Urinary bladder (tissue), 4 donors: ENCODE results near the gene FCRL5. TPM values are rescaled to one million over a fixed set of nuclear protein-coding genes. Genes with fewer than 3 reads are reported as not detected.

Experiments
- DNase-seq: peaks from one replicate; pipeline ENCODE4 v3.0.0-alpha.2; 2015; ENCODE audit errors: extremely low spot score
- H3K27ac ChIP-seq: one replicate; pipeline ENCODE4 v1.5.1; 2013; ENCODE audit warnings: low read depth, mild to moderate bottlenecking, moderate library complexity
- H3K36me3 ChIP-seq: one replicate; pipeline ENCODE4 v1.6.1; 2013; ENCODE audit warnings: mild to moderate bottlenecking, moderate library complexity; ENCODE audit not compliant: insufficient read depth
- H3K4me1 ChIP-seq: one replicate; pipeline ENCODE4 v1.6.1; 2013; ENCODE audit warnings: mild to moderate bottlenecking, moderate library complexity; ENCODE audit not compliant: insufficient read depth
- H3K4me3 ChIP-seq: one replicate; pipeline ENCODE4 v1.5.1; 2013; ENCODE audit warnings: low read depth, low read length
- WGBS: extraction: QIAGEN DNeasy Blood & Tissue Kit; methylation state at CpG from one replicate; pipeline ENCODE4 v1.1.7; 2013; 5-methylcytosine and 5-hydroxymethylcytosine counted together
- polyA plus RNA-seq: library from polyadenylated mRNA; stranded (reverse); fragments of 200-250 nt; gene quantifications from one replicate; pipeline ENCODE4 v1.2.3, GENCODE V29; 2013
- total RNA-seq: library from RNA; depleted of rRNA; stranded (reverse); fragments of >200 nt; gene quantifications from one replicate; pipeline ENCODE4 v1.2.3, GENCODE V29; 2014
- donor health status: healthy with polysubstance abuse.
- donor health status: healthy.

The FCRL5 gene
- total and polyA plus RNA-seq, 2 donors: 0.11 to 0.14 TPM

- no peak overlapping the region for H3K27ac ChIP-seq
- WGBS: 94% methylated on average over 3 of the region's 3 CpGs
- H3K4me1 ChIP-seq: no peaks in the 10 kb centered on the region
- H3K4me3 ChIP-seq: no peak overlapping the region
- no peaks in the 10 kb centered on the region for H3K36me3 ChIP-seq
- no peak for DNase-seq
These were observed 37.2 kb downstream of the FCRL5 start for GRCh38 chr1:157515141-157515540.

DNA sequence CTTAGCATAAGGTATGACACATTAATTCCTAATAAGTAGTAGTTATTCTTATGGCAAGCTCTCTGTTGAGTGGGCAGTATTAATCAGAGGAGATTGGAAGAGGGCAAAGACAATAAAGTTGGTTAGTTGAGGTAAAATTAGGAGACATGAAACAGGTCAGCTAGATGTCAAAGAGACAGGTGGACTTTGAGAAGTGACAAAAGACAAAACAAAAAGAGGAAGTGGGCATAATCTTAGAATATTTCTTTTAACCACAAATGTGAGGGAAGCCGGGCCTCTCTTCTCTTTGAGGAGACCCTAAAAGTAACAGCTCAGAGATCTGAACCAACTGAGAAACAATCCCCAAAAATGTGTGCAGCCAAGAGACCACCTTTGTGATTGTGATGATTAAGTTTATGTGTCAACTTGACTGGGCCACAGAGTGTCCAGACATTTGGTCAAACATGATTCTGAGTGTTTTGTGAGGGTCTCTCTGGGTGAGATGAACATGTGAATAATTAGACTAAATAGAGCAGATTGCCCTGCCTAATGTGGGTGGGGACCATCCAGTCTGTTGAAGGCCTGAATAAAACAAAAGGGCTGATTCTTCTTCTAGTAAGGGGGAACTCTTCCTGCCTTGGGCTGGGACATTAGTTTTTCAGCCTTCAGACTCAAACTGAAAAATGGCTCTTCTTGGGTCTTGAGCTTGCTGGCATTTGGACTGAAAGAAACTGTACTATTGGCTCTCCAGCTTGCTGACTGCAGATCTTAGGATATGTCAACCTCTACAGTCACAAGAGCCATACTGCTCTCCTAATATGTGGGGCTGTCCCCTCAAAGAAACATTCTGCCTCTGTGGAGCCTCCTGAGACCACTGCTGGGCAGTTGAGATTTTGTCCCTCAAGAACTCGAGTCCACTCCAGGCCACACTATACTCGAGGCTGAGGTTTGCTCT is 40.0 kb downstream of the FCRL5 start:
- Histone ChIP-seq H3K4me1 (no peaks in the 10 kb centered on the region), H3K36me3 (no peaks in the 10 kb centered on the region), H3K27ac (no peak overlapping the region), H3K4me3 (no peak overlapping the region)
- 83% methylated on average over 3 of the region's 3 CpGs for WGBS
- DNase-seq: no peak

- Histone ChIP-seq H3K4me3 (no peak overlapping the region), H3K27ac (no peak overlapping the region), H3K4me1 (no peaks in the 10 kb centered on the region), H3K36me3 (no peaks in the 10 kb centered on the region)
- DNase-seq: no peak
- WGBS: 90% methylated on average over 9 of the region's 9 CpGs
These were observed 42.6 kb downstream of the FCRL5 start for GRCh38 chr1:157509546-157510232.

DNA sequence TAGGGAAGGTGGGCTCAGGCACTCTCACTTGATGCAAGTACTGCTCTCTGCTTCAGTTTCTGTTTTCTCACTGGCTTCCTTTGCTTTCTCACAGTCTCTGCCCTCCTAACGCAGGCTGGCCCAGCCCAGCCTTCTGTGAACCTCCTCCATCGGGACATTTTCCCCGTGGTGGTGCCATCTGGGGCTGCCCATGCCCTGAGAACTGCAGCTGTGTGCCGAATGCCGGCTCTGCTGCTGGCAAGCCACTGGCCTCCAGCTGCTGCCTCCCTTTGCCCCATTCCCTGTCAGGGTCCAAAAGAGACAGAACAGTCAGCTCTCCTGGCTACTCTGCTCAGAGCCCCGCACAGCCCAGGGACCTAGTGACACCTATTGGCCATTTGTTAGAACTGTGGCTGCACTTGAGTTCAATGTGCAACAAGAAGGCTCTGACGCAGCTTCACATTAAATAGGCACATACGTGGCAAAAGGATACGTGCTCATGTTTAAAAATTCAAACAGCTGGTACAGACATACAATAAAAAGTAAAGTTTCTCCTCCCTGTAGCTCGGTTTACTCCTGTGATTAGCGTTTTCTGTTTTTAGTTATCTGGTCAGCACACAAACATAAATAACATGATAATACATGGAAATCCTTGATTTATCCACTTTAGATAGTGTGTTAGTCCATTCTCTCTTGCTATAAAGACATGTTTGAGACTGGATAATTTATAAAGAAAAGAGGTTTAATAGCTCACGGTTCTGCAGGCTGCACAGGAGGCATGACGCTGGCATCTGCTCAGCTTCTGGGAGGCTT is 46.6 kb downstream of the FCRL5 start:
- H3K4me1 ChIP-seq: no peaks in the 10 kb centered on the region
- 33% methylated on average over 13 of the region's 13 CpGs for WGBS
- no peak overlapping the region for H3K4me3 ChIP-seq
- DNase-seq: no peak
- H3K27ac ChIP-seq: no peak overlapping the region
- no peaks in the 10 kb centered on the region for H3K36me3 ChIP-seq

- no peak for DNase-seq
- Histone ChIP-seq H3K4me1 (no peaks in the 10 kb centered on the region), H3K27ac (no peak overlapping the region), H3K4me3 (no peak overlapping the region), H3K36me3 (no peaks in the 10 kb centered on the region)
- 74% methylated on average over 6 of the region's 6 CpGs for WGBS
These were observed 47.7 kb downstream of the FCRL5 start for GRCh38 chr1:157504646-157505045.

DNA sequence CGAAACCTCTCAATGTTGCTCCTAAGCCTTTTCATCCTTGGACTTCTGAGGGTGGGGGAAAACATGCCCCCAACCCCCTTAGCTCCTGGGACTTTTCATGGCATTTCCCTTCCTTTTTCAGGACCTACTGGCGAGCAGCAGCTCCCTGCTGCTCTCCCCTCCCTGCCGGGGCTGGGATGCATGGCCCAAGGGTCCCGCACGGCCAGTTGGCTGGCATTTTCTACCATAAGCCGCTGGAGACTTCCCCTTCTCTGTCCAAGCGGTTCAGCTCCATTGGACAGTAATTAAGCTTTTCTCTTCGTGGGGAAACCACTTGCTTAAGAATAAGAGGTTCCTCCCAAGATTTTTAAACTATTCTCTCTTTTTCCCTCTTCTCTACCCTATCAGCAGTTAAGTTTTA is 52.8 kb downstream of the FCRL5 start:
- DNase-seq: no peak
- H3K27ac ChIP-seq: no peak overlapping the region
- 88% methylated on average over 8 of the region's 8 CpGs for WGBS

DNA sequence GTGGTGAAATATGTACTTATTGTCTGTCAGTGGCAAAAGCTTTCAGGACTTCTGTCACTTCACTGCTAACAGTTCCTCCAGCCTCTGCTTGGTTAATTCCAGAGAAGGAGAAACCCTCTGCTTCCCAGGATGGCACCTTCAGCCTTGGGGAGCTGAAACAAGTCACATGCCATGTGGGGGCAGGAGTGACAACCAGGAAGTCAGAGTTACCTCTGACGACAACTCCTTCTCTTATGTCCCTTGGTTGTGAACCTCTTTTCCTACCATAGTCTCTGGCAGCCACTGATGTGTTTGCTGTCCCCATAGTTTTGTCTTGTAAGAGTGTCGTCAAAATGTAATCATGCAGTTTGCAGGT is 53.6 kb downstream of the FCRL5 start:
- WGBS: 79% methylated on average over 2 of the region's 2 CpGs
- Histone ChIP-seq H3K4me1 (no peaks in the 10 kb centered on the region), H3K36me3 (no peaks in the 10 kb centered on the region), H3K27ac (no peak overlapping the region), H3K4me3 (no peak overlapping the region)
- no peak for DNase-seq

More for the DNA sequence above, 52.8 kb downstream of the FCRL5 start:
- Histone ChIP-seq H3K36me3 (no peaks in the 10 kb centered on the region), H3K4me1 (no peaks in the 10 kb centered on the region), H3K4me3 (no peak overlapping the region)

GRCh38 chr1:157497987-157498735 is 54.2 kb downstream of the FCRL5 start:
- WGBS: 60% methylated on average over 3 of the region's 3 CpGs
- Histone ChIP-seq H3K4me1 (no peaks in the 10 kb centered on the region), H3K4me3 (no peak overlapping the region), H3K27ac (no peak overlapping the region), H3K36me3 (no peaks in the 10 kb centered on the region)
- DNase-seq: no peak

DNA sequence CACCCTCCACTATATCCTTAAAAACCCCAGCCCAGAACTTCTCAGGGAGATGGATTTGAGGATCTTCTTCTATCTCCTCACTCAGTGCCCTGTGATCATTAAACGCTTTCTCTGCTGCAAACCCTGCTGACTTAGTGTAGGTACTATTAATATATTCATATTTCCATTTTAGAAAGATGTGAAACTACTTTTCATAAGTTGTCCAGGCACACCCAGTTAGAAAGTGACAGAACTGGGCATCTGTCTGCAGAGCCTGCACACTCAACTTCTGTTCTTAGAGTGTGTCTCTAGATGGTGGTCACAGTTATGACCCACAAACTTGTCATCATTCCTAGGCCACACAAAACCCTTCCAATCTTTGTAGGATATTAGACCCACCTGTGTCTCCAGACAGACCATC is 55.0 kb downstream of the FCRL5 start:
- H3K36me3 ChIP-seq: no peaks in the 10 kb centered on the region
- no peak overlapping the region for H3K27ac ChIP-seq
- no peak overlapping the region for H3K4me3 ChIP-seq
- WGBS: 90% methylated on average over 1 of the region's 1 CpG
- no peaks in the 10 kb centered on the region for H3K4me1 ChIP-seq
- DNase-seq: no peak

DNA sequence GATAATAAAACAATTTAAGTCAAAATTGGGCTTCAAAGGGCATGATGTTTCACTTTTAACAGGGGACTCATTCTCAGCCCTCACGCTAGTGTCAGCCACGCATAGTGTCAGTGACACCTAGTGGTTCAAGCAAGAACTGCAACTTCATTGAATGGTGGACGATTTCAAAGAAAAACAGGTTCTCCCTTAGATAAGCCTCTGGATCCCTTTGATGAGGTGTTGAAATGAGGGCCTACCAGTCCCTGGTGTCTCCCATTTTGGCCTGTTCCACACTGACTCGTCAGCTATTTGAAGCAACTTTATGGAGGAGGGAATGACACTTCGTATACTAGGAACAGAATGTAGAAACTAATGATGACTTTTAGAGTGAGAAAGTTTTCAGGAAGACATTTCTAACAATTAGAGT is 56.2 kb downstream of the FCRL5 start:
- H3K4me3 ChIP-seq: no peak overlapping the region
- H3K36me3 ChIP-seq: no peaks in the 10 kb centered on the region
- DNase-seq: no peak
- H3K27ac ChIP-seq: no peak overlapping the region
- 13% methylated on average over 5 of the region's 5 CpGs for WGBS
- no peaks in the 10 kb centered on the region for H3K4me1 ChIP-seq

DNA sequence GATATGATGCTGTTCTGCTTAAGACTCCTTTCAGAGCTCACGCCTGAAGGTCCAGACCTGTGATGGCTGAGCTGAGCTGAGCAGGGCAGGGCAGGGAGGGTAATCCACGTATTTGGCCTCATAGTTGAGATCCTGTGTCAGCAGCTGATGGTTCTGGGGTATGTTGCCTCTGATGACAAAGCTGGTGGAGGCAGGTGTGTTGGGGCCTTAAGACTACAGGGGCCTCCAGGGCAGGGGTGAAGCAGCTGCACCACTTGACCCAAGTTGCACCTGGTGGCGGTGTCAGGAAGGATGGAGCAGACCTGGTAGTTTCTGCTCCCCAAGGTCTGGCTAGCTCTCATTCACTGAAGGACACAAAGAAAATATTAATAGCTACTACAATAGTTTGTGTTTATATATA is 57.0 kb downstream of the FCRL5 start:
- WGBS: 76% methylated on average over 3 of the region's 3 CpGs
- Histone ChIP-seq H3K27ac (no peak overlapping the region), H3K4me3 (no peak overlapping the region), H3K4me1 (no peaks in the 10 kb centered on the region), H3K36me3 (no peaks in the 10 kb centered on the region)
- no peak for DNase-seq

- DNase-seq: no peak
- Histone ChIP-seq H3K36me3 (no peaks in the 10 kb centered on the region), H3K27ac (no peak overlapping the region), H3K4me3 (no peak overlapping the region), H3K4me1 (no peaks in the 10 kb centered on the region)
- 81% methylated on average over 4 of the region's 4 CpGs for WGBS
These were observed 58.2 kb downstream of the FCRL5 start for GRCh38 chr1:157494093-157494492.
